ENCODE data around the gene HESX1.

HESX1 gene

DNA sequence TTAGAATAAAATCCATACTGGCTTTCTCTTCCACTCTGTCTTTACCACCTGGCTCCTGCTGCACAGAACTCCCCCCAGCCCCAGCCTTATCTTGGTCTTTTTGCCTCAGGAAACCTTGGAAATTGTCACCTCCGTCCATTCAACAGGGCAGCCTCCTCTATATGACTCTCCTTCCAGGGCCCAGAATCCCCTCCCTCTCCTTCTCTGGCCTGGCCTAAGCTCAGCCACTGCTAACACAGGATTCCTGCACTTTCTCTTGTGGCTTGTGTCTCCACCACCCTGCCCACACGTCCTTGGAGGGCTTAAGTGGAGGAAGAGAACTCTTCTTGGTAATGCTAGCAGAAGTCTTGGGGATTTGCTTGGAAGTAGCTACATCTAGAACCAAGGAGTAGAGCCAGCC is 33.1 kb downstream of the HESX1 start:
- DNase-seq, result no peak

DNA sequence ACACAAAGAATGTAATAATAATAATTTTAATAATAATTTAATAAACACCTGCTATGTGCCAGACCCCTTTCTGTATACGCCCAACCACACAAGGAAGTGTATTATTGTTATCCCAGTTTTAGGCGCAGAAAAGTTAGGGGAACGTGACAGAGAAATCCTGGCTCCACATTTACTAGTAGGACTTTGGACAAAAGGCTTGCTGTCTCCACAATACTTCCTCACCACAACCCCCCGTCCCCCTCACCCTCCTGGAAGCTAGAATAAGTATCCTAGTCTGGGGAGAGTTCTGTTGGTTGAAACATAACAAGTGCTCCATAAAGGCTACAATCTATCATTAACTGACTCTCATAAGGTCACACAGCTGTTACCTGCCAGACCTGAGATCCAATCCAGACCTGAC is 34.1 kb downstream of the HESX1 start:
- no peak for DNase-seq

GRCh38 chr3:57164657-57165573 is 34.9 kb downstream of the HESX1 start, which contains the start of gene IL17RD:
Gene IL17RD, minus strand, starts transcription at chr3:57165353. Its CDS starts 67 bp downstream, at chr3:57165286.
- peak; percentile 61 for DNase-seq

DNA sequence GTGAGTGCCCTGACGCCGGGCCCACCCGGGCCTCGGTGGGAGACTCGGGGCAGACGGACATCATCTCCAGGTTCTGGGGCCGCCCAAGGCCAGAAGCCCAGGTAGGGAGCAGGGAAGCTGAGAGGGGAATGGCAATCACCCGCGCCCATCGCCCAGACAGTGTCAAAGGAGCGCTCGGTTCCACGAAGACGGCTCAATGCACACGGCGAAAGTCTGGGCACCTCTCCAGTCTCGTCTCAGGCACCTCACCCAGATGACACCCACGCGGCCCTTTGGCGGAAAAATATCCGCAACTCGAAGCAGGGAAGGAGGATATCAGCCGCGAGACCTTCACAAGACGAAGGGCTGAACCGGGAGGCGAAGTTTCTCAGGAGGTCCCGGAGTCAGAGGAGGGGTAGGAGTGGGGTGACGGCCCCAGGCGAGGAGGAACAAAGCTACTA is 35.5 kb downstream of the HESX1 start:
- no peak for DNase-seq

- no peak for DNase-seq
Measured at GRCh38 chr3:57163751-57164150, 36.0 kb downstream of the HESX1 start.

- DNase-seq, result no peak
Measured at GRCh38 chr3:57161915-57162314, 37.9 kb downstream of the HESX1 start.

GRCh38 chr3:57160765-57161538 is 38.8 kb downstream of the HESX1 start:
- no peak for DNase-seq

DNA sequence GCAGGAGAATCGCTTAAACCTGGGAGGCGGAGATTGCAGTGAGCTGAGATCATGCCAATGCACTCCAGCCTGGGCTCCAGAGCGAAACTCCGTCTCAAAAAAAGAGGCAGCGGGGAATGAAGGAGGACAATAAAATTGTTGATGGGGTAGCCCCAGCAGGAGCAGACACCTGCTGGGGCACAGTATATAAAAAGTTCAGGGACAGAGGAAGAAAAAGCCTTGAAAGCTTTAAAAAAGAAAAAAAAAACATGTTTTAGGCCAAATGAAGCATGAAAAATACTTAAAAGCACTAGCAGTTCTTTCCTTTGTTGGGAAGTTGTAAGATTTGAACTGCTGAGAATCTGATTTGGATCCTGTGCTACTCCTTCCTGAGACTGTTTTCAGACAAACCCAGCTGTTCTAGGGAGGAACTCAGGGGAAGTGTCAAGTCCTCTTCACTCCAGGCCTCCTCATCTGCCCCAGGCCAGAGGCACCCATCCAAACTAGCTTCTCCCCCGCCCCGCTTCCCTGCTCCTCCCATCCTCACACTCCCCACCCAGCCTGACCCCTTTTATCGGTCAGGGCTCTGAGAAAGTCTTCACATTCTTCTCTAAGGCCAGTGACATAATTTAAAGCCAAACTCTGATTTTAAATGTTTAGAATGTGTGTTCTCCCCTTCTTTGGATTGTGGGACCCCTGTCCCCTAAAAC is 39.6 kb downstream of the HESX1 start:
- no peak for DNase-seq

GRCh38 chr3:57158813-57159738 is 40.7 kb downstream of the HESX1 start:
- no peak for DNase-seq

GRCh38 chr3:57158325-57158724 is 41.5 kb downstream of the HESX1 start:
- DNase-seq, result no peak

- DNase-seq, result no peak
Measured at GRCh38 chr3:57157545-57157944, 42.2 kb downstream of the HESX1 start.

GRCh38 chr3:57155310-57155643 is 44.5 kb downstream of the HESX1 start:
- no peak for DNase-seq

GRCh38 chr3:57154470-57155309 is 45.1 kb downstream of the HESX1 start:
- no peak for DNase-seq

DNA sequence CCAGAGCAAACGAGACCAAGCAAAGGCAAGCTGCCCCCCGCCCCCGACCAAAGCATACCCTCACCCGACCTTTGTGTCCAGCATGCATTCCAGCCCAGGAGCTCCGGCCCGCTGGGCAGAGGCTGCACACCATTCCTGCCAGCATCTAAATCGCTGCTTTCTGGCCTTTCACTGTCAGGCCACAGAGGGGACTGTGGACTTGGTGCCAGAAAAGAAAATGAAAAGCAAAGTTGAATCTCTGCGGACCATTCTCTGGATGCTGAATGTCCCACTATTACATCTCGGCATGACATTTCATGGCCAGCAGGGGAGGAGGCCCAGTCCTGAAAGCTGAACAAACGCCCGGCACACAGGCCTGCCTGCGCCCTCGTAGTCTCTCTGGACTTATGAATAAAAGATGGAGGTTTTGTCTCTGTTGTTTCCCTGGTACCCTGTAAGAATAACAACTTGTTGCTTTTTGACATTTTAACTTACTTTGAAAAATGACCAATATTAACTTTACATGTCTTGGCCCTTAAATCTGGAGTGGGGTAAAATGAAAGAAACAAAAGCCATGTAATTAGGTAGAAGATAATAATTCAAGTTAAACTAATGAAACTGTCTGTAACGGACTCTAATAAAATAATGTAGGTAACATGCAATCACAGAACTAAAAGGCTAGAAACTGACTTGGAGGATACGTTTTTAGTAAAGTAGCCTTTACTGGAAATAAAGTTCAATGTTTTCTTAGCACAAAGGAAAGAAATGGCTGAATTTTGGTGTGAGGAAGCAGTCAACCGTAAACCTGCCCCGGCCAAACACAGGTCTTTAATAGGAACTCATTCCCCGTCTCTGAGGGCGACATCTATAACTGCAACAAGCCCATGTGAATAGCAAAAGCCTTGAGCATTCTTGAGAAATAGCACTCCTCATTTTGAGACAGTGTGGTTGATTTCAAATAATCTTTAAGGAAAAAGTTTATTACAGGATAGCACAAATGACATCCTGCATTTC is 47.3 kb downstream of the HESX1 start:
- DNase-seq, result no peak

DNA sequence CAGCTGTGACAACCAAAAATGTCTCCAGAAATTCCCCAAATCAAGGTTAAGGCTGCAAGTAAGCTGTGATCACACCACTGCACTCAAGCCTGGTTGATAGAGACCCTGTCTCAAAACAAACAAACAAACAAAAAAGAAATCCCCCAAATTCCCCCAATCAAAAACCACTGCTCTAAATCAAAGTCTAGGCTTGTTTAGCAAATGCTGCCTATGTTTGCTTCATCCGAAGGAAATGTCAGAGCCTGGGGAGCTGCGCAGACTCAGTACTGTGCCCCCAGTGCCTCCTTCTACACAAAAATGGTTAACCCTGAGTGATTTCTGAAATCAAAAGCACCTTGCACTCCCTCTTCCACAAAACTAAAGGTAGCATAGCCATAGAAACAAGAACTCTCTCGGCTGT is 48.0 kb downstream of the HESX1 start:
- no peak for DNase-seq

GRCh38 chr3:57151021-57151449 is 48.7 kb downstream of the HESX1 start:
- no peak for DNase-seq

DNA sequence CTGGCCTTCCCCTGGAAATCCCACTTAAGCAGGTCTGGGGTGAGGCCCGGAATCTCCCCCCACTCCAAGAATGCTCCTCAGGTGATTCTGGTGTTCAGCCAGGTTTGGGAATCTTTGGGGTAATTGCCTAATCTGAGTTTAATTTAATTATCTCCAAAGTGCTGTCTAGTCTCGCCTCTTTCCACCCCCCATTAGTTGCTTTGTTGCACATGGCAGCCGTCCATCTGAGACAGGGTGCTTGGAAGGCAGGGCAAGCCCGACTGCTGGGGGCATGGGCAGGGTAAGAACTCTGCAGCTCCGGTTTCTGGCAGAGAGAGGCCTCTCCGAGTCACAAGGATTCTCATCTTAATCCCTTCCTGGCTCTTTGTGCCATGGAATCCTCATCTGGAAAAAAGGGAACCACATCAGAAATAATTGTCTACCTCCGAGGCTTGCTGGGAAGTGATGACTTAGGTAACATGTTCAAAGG is 49.6 kb downstream of the HESX1 start:
- DNase-seq, result no peak
